GM18868 (cell line): ENCODE measurements around the gene RARA.
A peak's percentile ranks its signal among the peaks of the same experiment; 100 is the strongest.

Source experiments
- ATAC-seq: cut with Tn5 transposase; IDR thresholded peaks from one replicate; pipeline ENCODE4 v1.9.1; 2021; ENCODE audit warnings: mild to moderate bottlenecking, moderate library complexity; ENCODE audit not compliant: unreplicated experiment

The RARA gene

GRCh38 chr17:40309031-40309948 lies at the start of gene RARA:
TSS of gene RARA (plus strand) at chr17:40309180. CDS start at chr17:40331219, 22,039 bp downstream.
- no peak for ATAC-seq

- ATAC-seq, result no peak
Measured at GRCh38 chr17:40259505-40259904, 49.5 kb upstream of the RARA start.

- no peak for ATAC-seq
Measured at GRCh38 chr17:40260528-40260927, 48.5 kb upstream of the RARA start.

GRCh38 chr17:40264458-40265185 lies 44.4 kb upstream of the RARA start:
- no peak for ATAC-seq

- ATAC-seq, result no peak
Measured at GRCh38 chr17:40265337-40265736, 43.6 kb upstream of the RARA start.

GRCh38 chr17:40266882-40267281 lies 42.1 kb upstream of the RARA start:
- ATAC-seq, result no peak

GRCh38 chr17:40268141-40268712 lies 40.8 kb upstream of the RARA start:
- no peak for ATAC-seq

- no peak for ATAC-seq
Measured at GRCh38 chr17:40278414-40278813, 30.6 kb upstream of the RARA start.

GRCh38 chr17:40279402-40279801 lies 29.6 kb upstream of the RARA start:
- no peak for ATAC-seq

GRCh38 chr17:40281663-40282062 lies 27.3 kb upstream of the RARA start:
- ATAC-seq, result no peak

GRCh38 chr17:40283662-40284061 lies 25.3 kb upstream of the RARA start:
- no peak for ATAC-seq

- ATAC-seq, result no peak
Measured at GRCh38 chr17:40284085-40284713, 24.8 kb upstream of the RARA start.

- ATAC-seq, result no peak
Measured at GRCh38 chr17:40286473-40286872, 22.5 kb upstream of the RARA start.

- ATAC-seq, result no peak
Measured at GRCh38 chr17:40287159-40287493, 21.9 kb upstream of the RARA start.

- ATAC-seq, result peak; percentile 91
Measured at GRCh38 chr17:40287494-40288369, 21.2 kb upstream of the RARA start, which contains the start of gene CDC6. TSS of gene CDC6 (plus strand) at chr17:40287879. CDS start at chr17:40289421, 1,542 bp downstream.

- no peak for ATAC-seq
Measured at GRCh38 chr17:40290629-40291280, 18.2 kb upstream of the RARA start.

- ATAC-seq, result no peak
Measured at GRCh38 chr17:40291281-40291664, 17.7 kb upstream of the RARA start.

GRCh38 chr17:40293363-40293762 lies 15.6 kb upstream of the RARA start:
- ATAC-seq, result no peak

GRCh38 chr17:40295488-40296436 lies 13.2 kb upstream of the RARA start:
- ATAC-seq, result no peak
